H1 (cell line): Measurements from ENCODE around the gene SYCE3. TPM values are rescaled to one million over a fixed set of nuclear protein-coding genes. Genes with fewer than 3 reads are reported as not detected.

Source experiments
- CTCF ChIA-PET: fragments of 300-600 bp; sonication (Branson Sonifier 250); formaldehyde crosslinking; loops from one replicate; lab custom pipeline; 2021; ENCODE audit not compliant: partially characterized antibody; lab: Charles Lee
- POLR2A ChIA-PET: fragments of 300-600 bp; sonication (Branson Sonifier 250); formaldehyde crosslinking; loops from one replicate; lab custom pipeline; 2021; ENCODE audit warnings: inconsistent platforms; ENCODE audit not compliant: partially characterized antibody; lab: Charles Lee
- DNase-seq, 2 experiments: peaks; one replicate each; pipeline versions ENCODE4 v3.0.0 to v3.0.0-alpha.2; 2010 to 2022; ENCODE audit warnings: low spot score in 2 of 2, low read depth in 1 of 2, mixed read lengths in 1 of 2
- FAIRE-seq: peaks from 2 replicates; lab custom pipeline; 2011; peaks lifted over from hg19 to GRCh38; lab: Jason Lieb, UNC
- H2AFZ ChIP-seq: 2 replicates; pipeline ENCODE4 v1.8.1; 2012; ENCODE audit warnings: low read length, inconsistent platforms
- H2AK5ac ChIP-seq: 2 replicates; pipeline ENCODE4 v1.6.1; 2013; ENCODE audit warnings: low read depth, low read length
- H2BK120ac ChIP-seq: replicated peaks from 2 replicates; pipeline ENCODE3; 2013; ENCODE audit warnings: low read depth, low read length, inconsistent platforms
- H2BK12ac ChIP-seq: 2 replicates; pipeline ENCODE4 v1.6.1; 2013; ENCODE audit warnings: low read depth, low read length
- H2BK15ac ChIP-seq: 2 replicates; pipeline ENCODE4 v1.6.1; 2013; ENCODE audit warnings: low read length
- H2BK20ac ChIP-seq: 2 replicates; pipeline ENCODE4 v1.6.1; 2013; ENCODE audit warnings: low read length
- H2BK5ac ChIP-seq: 2 replicates; pipeline ENCODE4 v1.6.1; 2013; ENCODE audit warnings: low read depth, low read length
- H3K14ac ChIP-seq: 2 replicates; pipeline ENCODE4 v1.6.1; 2013; ENCODE audit warnings: inconsistent platforms; ENCODE audit not compliant: insufficient read length
- H3K18ac ChIP-seq: 2 replicates; pipeline ENCODE4 v1.6.1; 2013; ENCODE audit warnings: low read length; ENCODE audit errors: extremely low read depth
- H3K23ac ChIP-seq: 2 replicates; pipeline ENCODE4 v1.6.1; 2013; ENCODE audit warnings: inconsistent platforms; ENCODE audit not compliant: insufficient read length
- H3K23me2 ChIP-seq: 2 replicates; pipeline ENCODE4 v1.6.1; 2013; ENCODE audit warnings: low read depth, low read length
- H3K27ac ChIP-seq: 2 replicates; pipeline ENCODE4 v1.6.1; 2011; ENCODE audit warnings: low read depth, low read length, inconsistent platforms
- H3K27me3 ChIP-seq, 4 experiments: replicated peaks in 1 of 4; 1 replicate in 1 of 4; 2 replicates in 3 of 4; pipeline versions ENCODE4 v1.6.1 to v1.8.1; 2011 to 2013; ENCODE audit warnings: low read length in 3 of 4, mild to moderate bottlenecking in 3 of 4, inconsistent platforms in 2 of 4, mixed read lengths in 2 of 4, moderate library complexity in 1 of 4; ENCODE audit not compliant: control insufficient read depth in 3 of 4, insufficient read depth in 3 of 4; ENCODE audit errors: extremely low read depth in 1 of 4
- H3K36me3 ChIP-seq, 4 experiments: 2 replicates each; pipeline versions ENCODE4 v1.6.1 to v1.8.1; 2011 to 2013; ENCODE audit warnings: mild to moderate bottlenecking in 4 of 4, low read length in 3 of 4, moderate library complexity in 2 of 4, control low read depth in 1 of 4, inconsistent platforms in 1 of 4; ENCODE audit not compliant: insufficient read depth in 4 of 4, control insufficient read depth in 2 of 4
- H3K4ac ChIP-seq: replicated peaks from 2 replicates; pipeline ENCODE3; 2013; ENCODE audit warnings: low read length, low read depth, mixed read lengths, inconsistent platforms; ENCODE audit not compliant: insufficient read length
- H3K4me1 ChIP-seq, 4 experiments: replicated peaks in 1 of 4; 1 replicate in 1 of 4; 2 replicates in 3 of 4; pipeline versions ENCODE4 v1.6.1 to v1.8.1; 2011 to 2013; ENCODE audit warnings: low read length in 3 of 4, inconsistent platforms in 2 of 4, mixed read lengths in 1 of 4; ENCODE audit not compliant: insufficient read depth in 4 of 4, control insufficient read depth in 3 of 4
- H3K4me2 ChIP-seq, 2 experiments: 2 replicates each; pipeline versions ENCODE4 v1.6.1 to v1.8.1; 2011 to 2013; ENCODE audit warnings: low read depth in 2 of 2, low read length in 2 of 2, control low read depth in 1 of 2, inconsistent platforms in 1 of 2, mild to moderate bottlenecking in 1 of 2; ENCODE audit not compliant: insufficient read depth in 1 of 2
- H3K4me3 ChIP-seq, 4 experiments: fragments of 200-600, 300-600 bp in 1 of 4; sonication (generic), shearing (Covaris generic), sonication (Bioruptor Twin) in 1 of 4; 2 replicates each; pipeline versions ENCODE4 v1.5.1 to v1.8.1; 2011 to 2016; ENCODE audit warnings: low read length in 4 of 4, low read depth in 3 of 4, control low read depth in 2 of 4, inconsistent platforms in 2 of 4, mild to moderate bottlenecking in 2 of 4, mixed read lengths in 1 of 4, moderate library complexity in 1 of 4; ENCODE audit not compliant: insufficient read depth in 2 of 4; ENCODE audit errors: extremely low read depth in 1 of 4
- H3K56ac ChIP-seq: replicated peaks from 2 replicates; pipeline ENCODE3; 2013; ENCODE audit warnings: low read depth, mild to moderate bottlenecking, mixed read lengths, low read length, inconsistent platforms; ENCODE audit not compliant: insufficient read length
- H3K79me1 ChIP-seq: 2 replicates; pipeline ENCODE4 v1.6.1; 2013; ENCODE audit warnings: low read depth, low read length, control low read depth
- H3K79me2 ChIP-seq, 2 experiments: 2 replicates each; pipeline versions ENCODE4 v1.6.1 to v1.8.1; 2012 to 2013; ENCODE audit warnings: low read length in 2 of 2, mild to moderate bottlenecking in 2 of 2, inconsistent platforms in 1 of 2; ENCODE audit not compliant: insufficient read depth in 2 of 2, control insufficient read depth in 1 of 2
- H3K9ac ChIP-seq, 4 experiments: replicated peaks in 1 of 4; 1 replicate in 1 of 4; 2 replicates in 3 of 4; pipeline versions ENCODE4 v1.6.1 to v1.8.1; 2011 to 2013; ENCODE audit warnings: low read depth in 3 of 4, low read length in 3 of 4, control low read depth in 2 of 4, mild to moderate bottlenecking in 2 of 4, moderate library complexity in 2 of 4, inconsistent platforms in 1 of 4; ENCODE audit errors: extremely low read depth in 1 of 4
- H3K9me3 ChIP-seq, 2 experiments: 2 replicates each; pipeline versions ENCODE4 v1.6.1 to v1.8.1; 2012 to 2013; ENCODE audit warnings: mild to moderate bottlenecking in 2 of 2, moderate library complexity in 2 of 2, control low read depth in 1 of 2, inconsistent platforms in 1 of 2, low read depth in 1 of 2, low read length in 1 of 2, mixed read lengths in 1 of 2; ENCODE audit not compliant: insufficient read depth in 2 of 2
- H4K20me1 ChIP-seq, 2 experiments: replicated peaks in 1 of 2; 2 replicates each; pipeline versions ENCODE3 to v1.8.1; 2011 to 2013; ENCODE audit warnings: inconsistent platforms in 2 of 2, low read length in 2 of 2, mild to moderate bottlenecking in 1 of 2; ENCODE audit not compliant: insufficient read depth in 2 of 2, control insufficient read depth in 1 of 2
- H4K5ac ChIP-seq: 2 replicates; pipeline ENCODE4 v1.6.1; 2013; ENCODE audit warnings: low read length, low read depth, mixed read lengths, inconsistent platforms; ENCODE audit not compliant: insufficient read length
- H4K8ac ChIP-seq: 2 replicates; pipeline ENCODE4 v1.8.0; 2013; ENCODE audit warnings: mild to moderate bottlenecking, moderate library complexity, low read length, inconsistent platforms; ENCODE audit not compliant: insufficient read depth; ENCODE audit errors: extremely low read depth
- H4K91ac ChIP-seq: replicated peaks from 2 replicates; pipeline ENCODE3; 2013; ENCODE audit warnings: low read length, mixed read lengths, inconsistent platforms; ENCODE audit not compliant: insufficient read length
- BCL11A ChIP-seq, 2 experiments: IDR thresholded peaks; one replicate each; pipeline ENCODE4 v1.6.1; 2011; ENCODE audit warnings: low read depth in 2 of 2, low read length in 2 of 2, mild to moderate bottlenecking in 2 of 2
- E2F6 ChIP-seq: IDR thresholded peaks from 2 replicates; pipeline ENCODE4 v1.6.1; 2012; ENCODE audit warnings: inconsistent platforms
- GTF2F1 ChIP-seq: IDR thresholded peaks from 2 replicates; pipeline ENCODE4 v1.6.1; 2012; ENCODE audit warnings: low read depth, low read length, improper control_type of control experiment, borderline replicate concordance
- JUND ChIP-seq: IDR thresholded peaks from 2 replicates; pipeline ENCODE4 v1.6.1; 2011; ENCODE audit warnings: mild to moderate bottlenecking, improper control_type of control experiment, low read length
- MAFK ChIP-seq: IDR thresholded peaks from 2 replicates; pipeline ENCODE4 v1.6.1; 2012; ENCODE audit warnings: low read depth, mild to moderate bottlenecking, improper control_type of control experiment, low read length
- MAX ChIP-seq: IDR thresholded peaks from 2 replicates; pipeline ENCODE4 v1.6.1; 2012; ENCODE audit warnings: inconsistent platforms
- NRF1 ChIP-seq: IDR thresholded peaks from 2 replicates; pipeline ENCODE4 v1.6.1; 2011; ENCODE audit warnings: mild to moderate bottlenecking, low read depth, low read length, improper control_type of control experiment
- POLR2A ChIP-seq, 2 experiments: IDR thresholded peaks; 1 replicate in 1 of 2; 2 replicates in 1 of 2; pipeline ENCODE4 v1.6.1; 2011; ENCODE audit warnings: low read depth in 2 of 2, low read length in 2 of 2, mild to moderate bottlenecking in 2 of 2; ENCODE audit errors: control extremely low read depth in 1 of 2
- POU5F1 ChIP-seq: IDR thresholded peaks from 2 replicates; pipeline ENCODE4 v1.6.1; 2011; ENCODE audit warnings: low read depth, mild to moderate bottlenecking, low read length, moderate library complexity
- SIRT6 ChIP-seq: IDR thresholded peaks from one replicate; pipeline ENCODE4 v1.7.1; 2012; ENCODE audit warnings: low read length, inconsistent platforms
- SUZ12 ChIP-seq: fragments of 200-600 bp; sonication (generic); IDR thresholded peaks from 2 replicates; pipeline ENCODE4 v1.6.1; 2012; ENCODE audit warnings: mild to moderate bottlenecking, inconsistent platforms, low read length, moderate library complexity, mixed read lengths
- WGBS, 2 experiments: shearing (Covaris generic) in 1 of 2; methylation state at CpG; one replicate each; pipeline versions ENCODE4 v1.1.6 to v1.1.7; 2013 to 2015; ENCODE audit warnings: low lambda C conversion rate in 2 of 2, mixed read lengths in 2 of 2, inconsistent platforms in 1 of 2, low coverage in 1 of 2, missing lambda C conversion rate in 1 of 2; ENCODE audit not compliant: insufficient replicate concordance in 2 of 2, insufficient coverage in 1 of 2, insufficient read length in 1 of 2; ENCODE audit errors: extremely low coverage in 1 of 2, missing lambda C conversion rate in 1 of 2; 5-methylcytosine and 5-hydroxymethylcytosine counted together
- polyA plus RNA-seq, 7 experiments: library from polyadenylated mRNA; depleted of rRNA in 3 of 7; stranded (reverse) in 5 of 7; unstranded in 2 of 7; fragments of >200 nt in 5 of 7; fragments of 200-250 nt in 2 of 7; gene quantifications; 1 replicate in 5 of 7; 2 replicates in 1 of 7; 4 replicates in 1 of 7; pipeline versions ENCODE4 v1.2.1 to v1.2.3, GENCODE V29; 2011 to 2013; ENCODE audit warnings: missing spikeins in 2 of 7, mixed read lengths in 2 of 7
- total RNA-seq: library from RNA; stranded (reverse); fragmentation: NEBNext Ultra II Directional; extraction: Animal tissue kit (Norgen Biotek cat#: 25700); gene quantifications from 2 replicates; pipeline ENCODE4 v1.2.1, GENCODE V29; 2021

SYCE3 gene
- total and polyA plus RNA-seq, 2 of the 8 experiments (the other 6 are each of a cell fraction or from before 2014, with no cell fraction given): 1.9 TPM; not detected in 1

- H3K9me3 ChIP-seq: no peaks in the 10 kb centered on the region
- DNase-seq (peak in 1 of 2 experiments; percentile 53), FAIRE-seq (no peak)
- H3K23me2 ChIP-seq: peaks cover 11% of the 10 kb centered on the region; the same call in 1 of the 2 replicates
- H4K91ac ChIP-seq: no peak overlapping the region
- H3K4me1 ChIP-seq: peaks cover 2 to 8% (median 5%) of the 10 kb centered on the region in 4 experiments
- no peak overlapping the region for H2AK5ac ChIP-seq
- H3K56ac ChIP-seq: peak overlapping the region; percentile 77
- H3K79me2 ChIP-seq: peaks cover 0 to 18% of the 10 kb centered on the region in 2 experiments; a peak in 2 of 4 replicates
- H2BK20ac ChIP-seq: no peak overlapping the region
- ChIA-PET POLR2A (interaction anchor here (0.8 to 2.7 kb wide), 5 partner anchors 9 to 37 kb away, joined by 3 to 17 read pairs (median 3); partner anchors contain the start of genes ADM2 and MIOX), CTCF (interaction anchor here (0.8 to 2.7 kb wide), 4 partner anchors 9 to 21 kb away, joined by 3 to 22 read pairs (median 4); no protein-coding TSS in a partner anchor)
- peak overlapping the region; percentile 55 to 100 (median 88) for H3K4me3 ChIP-seq
- 62% methylated on average over 21 of the region's 21 CpGs; no CpG with 5 or more reads in 1 of the 2 experiments for WGBS, 2 experiments
- peak overlapping the region; percentile 65 to 96 for H3K4me2 ChIP-seq
- H2BK15ac ChIP-seq: no peak overlapping the region
- H2BK12ac ChIP-seq: no peak overlapping the region
- H3K18ac ChIP-seq: peak overlapping the region; percentile 83
- peak overlapping the region; percentile 60; the same call in 1 of the 2 replicates for H2BK5ac ChIP-seq
- H4K20me1 ChIP-seq: peaks cover 0 to 18% of the 10 kb centered on the region in 2 experiments
- peak overlapping the region; percentile 98; the same call in 1 of the 2 replicates for H2AFZ ChIP-seq
- H2BK120ac ChIP-seq: no peak overlapping the region
- peaks cover 9% of the 10 kb centered on the region; the same call in 1 of the 2 replicates for H3K79me1 ChIP-seq
- no peak overlapping the region for H3K4ac ChIP-seq
- H3K36me3 ChIP-seq: peaks cover 0 to 15% (median 0%) of the 10 kb centered on the region in 4 experiments; a peak in 3 of 8 replicates
- no peak overlapping the region for H3K27ac ChIP-seq
- no peaks in the 10 kb centered on the region for H3K27me3 ChIP-seq
- H4K5ac ChIP-seq: no peak overlapping the region
- no peak overlapping the region; the same call in 1 of the 2 replicates for H4K8ac ChIP-seq
- H3K23ac ChIP-seq: no peak overlapping the region
- no peak overlapping the region for H3K14ac ChIP-seq
- peak overlapping the region in 3 of 4 experiments; percentile 6 to 66 (median 35); a peak in 4 of 7 replicates for H3K9ac ChIP-seq
- TF ChIP-seq POU5F1: no peak
- no peak for TF ChIP-seq POLR2A (IDR thresholded peaks at IDR 0.05; ENCODE audit: control extremely low read depth in 1 of 2, low read depth in 2 of 2, low read length in 2 of 2)
- no peak for TF ChIP-seq SIRT6
- no peak for TF ChIP-seq GTF2F1
- TF ChIP-seq SUZ12: no peak
- TF ChIP-seq MAX: no peak
- no peak for TF ChIP-seq E2F6
- TF ChIP-seq MAFK: no peak
- TF ChIP-seq BCL11A (IDR thresholded peaks at IDR 0.05; ENCODE audit: low read depth in 2 of 2, low read length in 2 of 2): no peak
- no peak for TF ChIP-seq JUND
- TF ChIP-seq NRF1: no peak
Observed at GRCh38 chr22:50506611-50507420, 55.9 kb downstream of the SYCE3 start.
